Endothelial cell of umbilical vein (primary cell): Measurements from ENCODE around the gene SRPK2. TPM values are rescaled to one million over a fixed set of nuclear protein-coding genes. Genes with fewer than 3 reads are reported as not detected.

Experiments used
- BruUV-seq: library from RNA; stranded (reverse); fragments of 400-500 nt; replicated peaks from 2 replicates; lab custom pipeline; 2021; lab: Mats Ljungman, UMichigan
- CTCF ChIA-PET: fragments of 300-600, 350-600 bp; sonication (Branson Sonifier 250); formaldehyde crosslinking; loops from one replicate; lab custom pipeline; 2021; ENCODE audit warnings: antibody characterized with exemption, inconsistent platforms; lab: Charles Lee
- POLR2A ChIA-PET: fragments of 300-600, 350-600 bp; sonication (Branson Sonifier 250); formaldehyde crosslinking; loops from one replicate; lab custom pipeline; 2021; ENCODE audit warnings: antibody characterized with exemption, inconsistent platforms; lab: Charles Lee
- DNase-seq: peaks from one replicate; pipeline ENCODE4 v3.0.0-alpha.2; 2011; ENCODE audit warnings: low read depth, low spot score
- FAIRE-seq: peaks from 2 replicates; lab custom pipeline; 2011; peaks lifted over from hg19 to GRCh38; lab: Jason Lieb, UNC
- H2AFZ ChIP-seq: 2 replicates; pipeline ENCODE4 v1.6.0; 2012; ENCODE audit warnings: low read depth, low read length, control low read depth, inconsistent platforms
- H3K27ac ChIP-seq: 2 replicates; pipeline ENCODE4 v1.5.1; 2011; ENCODE audit warnings: low read depth, mild to moderate bottlenecking, control low read depth, low read length, moderate library complexity; ENCODE audit not compliant: insufficient read depth
- H3K27me3 ChIP-seq, 2 experiments: 2 replicates each; pipeline versions ENCODE4 v1.6.0 to v1.6.1; 2011; ENCODE audit warnings: low read length in 2 of 2, mixed read lengths in 1 of 2; ENCODE audit not compliant: control insufficient read depth in 2 of 2, insufficient read depth in 2 of 2
- H3K36me3 ChIP-seq, 2 experiments: 2 replicates in 1 of 2; 3 replicates in 1 of 2; pipeline ENCODE4 v1.5.1; 2011; ENCODE audit warnings: low read length in 2 of 2, mild to moderate bottlenecking in 1 of 2, moderate library complexity in 1 of 2; ENCODE audit not compliant: control insufficient read depth in 2 of 2, insufficient read depth in 2 of 2; ENCODE audit errors: extremely low read depth in 1 of 2
- H3K4me1 ChIP-seq: 3 replicates; pipeline ENCODE4 v1.5.1; 2011; ENCODE audit warnings: mild to moderate bottlenecking, low read length; ENCODE audit not compliant: control insufficient read depth, insufficient read depth; ENCODE audit errors: extremely low read depth
- H3K4me2 ChIP-seq: 2 replicates; pipeline ENCODE4 v1.6.1; 2011; ENCODE audit warnings: low read length, control low read depth, mixed read lengths; ENCODE audit not compliant: insufficient read depth
- H3K4me3 ChIP-seq, 3 experiments: fragments of 200-600 bp in 1 of 3; sonication (generic), shearing (Covaris generic) in 1 of 3; replicated peaks in 1 of 3; 2 replicates each; pipeline ENCODE4 v1.5.1; 2011 to 2016; ENCODE audit warnings: control low read depth in 3 of 3, low read length in 3 of 3, mild to moderate bottlenecking in 2 of 3, inconsistent platforms in 1 of 3, low read depth in 1 of 3, moderate library complexity in 1 of 3; ENCODE audit not compliant: insufficient read depth in 1 of 3
- H3K79me2 ChIP-seq: 2 replicates; pipeline ENCODE4 v1.6.0; 2012; ENCODE audit warnings: low read length, inconsistent platforms; ENCODE audit not compliant: control insufficient read depth, insufficient read depth
- H3K9ac ChIP-seq: replicated peaks from 2 replicates; pipeline ENCODE3; 2011; ENCODE audit warnings: low read length, control low read depth; ENCODE audit not compliant: insufficient read depth; ENCODE audit errors: extremely low read depth
- H3K9me1 ChIP-seq: replicated peaks from 3 replicates; pipeline ENCODE4 v1.6.0; 2011; ENCODE audit warnings: mild to moderate bottlenecking, low read length; ENCODE audit not compliant: control insufficient read depth, insufficient read depth; ENCODE audit errors: extremely low read depth
- H3K9me3 ChIP-seq: replicated peaks from 2 replicates; pipeline ENCODE4 v1.5.1; 2012; ENCODE audit warnings: low read length, inconsistent platforms; ENCODE audit not compliant: control insufficient read depth, insufficient read depth
- H4K20me1 ChIP-seq: replicated peaks from 2 replicates; pipeline ENCODE3; 2011; ENCODE audit warnings: mild to moderate bottlenecking, low read length; ENCODE audit not compliant: control insufficient read depth, insufficient read depth; ENCODE audit errors: extremely low read depth
- CTCF ChIP-seq, 2 donors: IDR thresholded peaks; 1 replicate in 1 of 2; 2 replicates in 1 of 2; pipeline ENCODE4 v1.5.1; 2011; ENCODE audit warnings: low read length in 2 of 2, mild to moderate bottlenecking in 2 of 2, moderate library complexity in 2 of 2, control low read depth in 1 of 2, inconsistent platforms in 1 of 2, low read depth in 1 of 2; ENCODE audit not compliant: insufficient read depth in 1 of 2; ENCODE audit errors: extremely low read depth in 1 of 2
- EZH2 ChIP-seq: IDR thresholded peaks from 2 replicates; pipeline ENCODE4 v1.6.1; 2012; ENCODE audit warnings: borderline replicate concordance, low read depth, mild to moderate bottlenecking, moderate library complexity, low read length, inconsistent platforms; ENCODE audit not compliant: severe bottlenecking
- FOS ChIP-seq: IDR thresholded peaks from 2 replicates; pipeline ENCODE4 v1.6.1; 2011; ENCODE audit warnings: mild to moderate bottlenecking, low read length, moderate library complexity, borderline replicate concordance; ENCODE audit not compliant: insufficient read depth
- GATA2 ChIP-seq: IDR thresholded peaks from 2 replicates; pipeline ENCODE4 v1.7.0; 2011; ENCODE audit warnings: low read depth, mild to moderate bottlenecking, moderate library complexity, mixed read lengths, low read length; ENCODE audit not compliant: insufficient read length, insufficient read depth
- JUN ChIP-seq: IDR thresholded peaks from 2 replicates; pipeline ENCODE4 v1.6.1; 2011; ENCODE audit warnings: borderline replicate concordance, low read depth; ENCODE audit not compliant: insufficient read length, insufficient read depth
- MAX ChIP-seq: IDR thresholded peaks from 2 replicates; pipeline ENCODE4 v1.6.1; 2011; ENCODE audit not compliant: insufficient read depth, insufficient read length
- MYC ChIP-seq: IDR thresholded peaks from one replicate; pipeline ENCODE4 v1.6.1; 2011; ENCODE audit warnings: mild to moderate bottlenecking, low read depth, low read length
- POLR2A ChIP-seq: IDR thresholded peaks from 2 replicates; pipeline ENCODE4 v1.6.1; 2012; ENCODE audit warnings: low read depth, mild to moderate bottlenecking, control low read depth, low read length
- POLR2AphosphoS5 ChIP-seq: IDR thresholded peaks from 2 replicates; pipeline ENCODE4 v1.6.1; 2012; ENCODE audit warnings: low read depth, mild to moderate bottlenecking, control low read depth, low read length, moderate library complexity; ENCODE audit not compliant: insufficient read depth
- dilution Hi-C: fragments of 300-500 bp; cut with MboI; formaldehyde crosslinking; loops from one replicate; pipeline ENCODE4 v1.15.0; 2019; ENCODE audit warnings: low sequenced_read_pairs; ENCODE audit not compliant: extremely low pct_ligation_motif_present
- intact Hi-C: fragments of 100-400 bp; cut with micrococcal nuclease; formaldehyde crosslinking; loops from one replicate; pipeline ENCODE4 v1.10.0; 2022
- polyA plus RNA-seq, 4 experiments: library from polyadenylated mRNA; depleted of rRNA in 3 of 4; stranded (reverse) in 3 of 4; unstranded in 1 of 4; fragments of >200 nt; gene quantifications; 2 replicates each; pipeline versions ENCODE4 v1.2.1 to v1.2.3, GENCODE V29; 2011 to 2012; ENCODE audit warnings: missing spikeins in 1 of 4
- total RNA-seq: library from RNA; stranded (reverse); gene quantifications from 2 replicates; pipeline ENCODE4 v1.2.3, GENCODE V29; 2021

The SRPK2 gene
- total and polyA plus RNA-seq, 2 donors (not counting 3 experiments of a cell fraction or from before 2014, with no cell fraction given) = 13.4 to 55.2 TPM

DNA sequence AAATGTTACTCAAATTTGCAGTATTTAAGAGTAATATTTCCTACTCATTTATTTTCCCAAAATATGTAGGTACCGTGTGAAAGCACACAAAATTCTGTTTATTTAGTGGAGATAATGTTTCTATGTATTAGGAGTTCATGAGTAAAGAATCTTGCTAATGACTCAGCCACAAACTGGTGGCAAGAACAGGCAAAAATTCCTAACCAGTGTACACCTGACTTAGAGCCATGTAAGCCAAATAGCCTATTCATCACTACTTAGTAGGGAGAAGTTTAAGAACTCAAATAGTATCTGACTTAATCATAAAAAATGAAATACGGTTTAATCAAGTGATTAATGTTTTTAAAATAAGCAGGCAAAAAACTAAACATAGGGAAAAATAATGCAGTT, 169.0 kb downstream of the SRPK2 start:
- no TSS peak for BruUV-seq
- Histone ChIP-seq H3K4me3 (no peak overlapping the region), H3K79me2 (peaks cover 61% of the 10 kb centered on the region), H3K9ac (no peak overlapping the region), H3K4me2 (no peak overlapping the region), H3K36me3 (no peaks in the 10 kb centered on the region), H3K4me1 (peaks cover 2% of the 10 kb centered on the region), H3K9me3 (no peaks in the 10 kb centered on the region), H4K20me1 (no peaks in the 10 kb centered on the region), H2AFZ (no peak overlapping the region), H3K27ac (no peak overlapping the region), H3K27me3 (no peaks in the 10 kb centered on the region), H3K9me1 (no peaks in the 10 kb centered on the region)
- intact Hi-C loops (no loop called here), dilution Hi-C loops (no loop called here)
- DNase-seq = no peak
- ChIA-PET CTCF (interaction anchor here (0.9 kb wide), 1 partner anchor 10 kb away, joined by 3 read pairs; no protein-coding TSS in a partner anchor), POLR2A (no interaction called here)
- FAIRE-seq = no peak
- TF ChIP-seq CTCF (IDR thresholded peaks at IDR 0.05; ENCODE audit: extremely low read depth in 1 of 2, insufficient read depth in 1 of 2, low read depth in 1 of 2, low read length in 2 of 2) = no peak
- TF ChIP-seq GATA2 = no peak
- no peak for TF ChIP-seq MAX
- no peak for TF ChIP-seq POLR2A
- TF ChIP-seq MYC = no peak
- TF ChIP-seq POLR2AphosphoS5 = no peak
- TF ChIP-seq JUN = no peak
- no peak for TF ChIP-seq FOS
- no peak for TF ChIP-seq EZH2
